HUES48 (cell line): ENCODE results near the gene DDX56.

ENCODE experiments used
- H3K27ac ChIP-seq: one replicate; pipeline ENCODE4 v1.7.0; 2013; ENCODE audit warnings: low read depth, low read length, inconsistent platforms
- H3K27me3 ChIP-seq: 2 replicates; pipeline ENCODE4 v1.6.1; 2013; ENCODE audit warnings: mild to moderate bottlenecking, low read length; ENCODE audit not compliant: control insufficient read depth, insufficient read depth
- H3K36me3 ChIP-seq: 2 replicates; pipeline ENCODE4 v1.6.1; 2013; ENCODE audit warnings: low read length; ENCODE audit not compliant: control insufficient read depth, insufficient read depth
- H3K4me1 ChIP-seq: 2 replicates; pipeline ENCODE4 v1.6.1; 2013; ENCODE audit warnings: mild to moderate bottlenecking, low read length; ENCODE audit not compliant: control insufficient read depth, insufficient read depth
- H3K4me3 ChIP-seq: 2 replicates; pipeline ENCODE4 v1.5.1; 2013; ENCODE audit warnings: mild to moderate bottlenecking, low read depth, low read length
- H3K9ac ChIP-seq: 2 replicates; pipeline ENCODE4 v1.6.1; 2013; ENCODE audit warnings: mild to moderate bottlenecking, low read depth, low read length, moderate library complexity
- H3K9me3 ChIP-seq: 2 replicates; pipeline ENCODE4 v1.6.1; 2013; ENCODE audit warnings: low read length; ENCODE audit not compliant: control insufficient read depth, insufficient read depth

The DDX56 gene

GRCh38 chr7:44541028-44541869, 32.5 kb downstream of the DDX56 start, which contains the start of gene NPC1L1:
Gene NPC1L1 (minus strand): TSS chr7:44541330. CDS start chr7:44541259, 71 bp downstream.
- Histone ChIP-seq H3K27me3 (no peaks in the 10 kb centered on the region), H3K27ac (peak within 1 kb of the TSS; percentile 66), H3K9ac (no peak within 1 kb of the TSS), H3K4me3 (no peak within 1 kb of the TSS), H3K36me3 (no peaks in the 10 kb centered on the region), H3K4me1 (no peaks in the 10 kb centered on the region), H3K9me3 (no peaks in the 10 kb centered on the region)

- Histone ChIP-seq H3K27ac (no peak overlapping the region), H3K27me3 (no peaks in the 10 kb centered on the region), H3K9me3 (no peaks in the 10 kb centered on the region), H3K4me1 (no peaks in the 10 kb centered on the region), H3K36me3 (no peaks in the 10 kb centered on the region), H3K9ac (no peak overlapping the region), H3K4me3 (no peak overlapping the region)
Observed at GRCh38 chr7:44540592-44541027, 33.1 kb downstream of the DDX56 start.

GRCh38 chr7:44539669-44540506, 33.8 kb downstream of the DDX56 start:
- no peak overlapping the region for H3K9ac ChIP-seq
- H3K4me1 ChIP-seq = no peaks in the 10 kb centered on the region
- H3K27ac ChIP-seq = no peak overlapping the region
- no peaks in the 10 kb centered on the region for H3K9me3 ChIP-seq
- H3K4me3 ChIP-seq = no peak overlapping the region
- H3K36me3 ChIP-seq = no peaks in the 10 kb centered on the region
- H3K27me3 ChIP-seq = no peaks in the 10 kb centered on the region

- Histone ChIP-seq H3K4me1 (no peaks in the 10 kb centered on the region), H3K27me3 (no peaks in the 10 kb centered on the region), H3K27ac (no peak overlapping the region), H3K9ac (no peak overlapping the region), H3K36me3 (no peaks in the 10 kb centered on the region), H3K9me3 (no peaks in the 10 kb centered on the region), H3K4me3 (no peak overlapping the region)
Observed at GRCh38 chr7:44538798-44539668, 34.7 kb downstream of the DDX56 start.

GRCh38 chr7:44538093-44538797, 35.5 kb downstream of the DDX56 start:
- Histone ChIP-seq H3K4me3 (no peak overlapping the region), H3K9me3 (no peaks in the 10 kb centered on the region), H3K4me1 (no peaks in the 10 kb centered on the region), H3K36me3 (no peaks in the 10 kb centered on the region), H3K9ac (no peak overlapping the region), H3K27ac (no peak overlapping the region), H3K27me3 (no peaks in the 10 kb centered on the region)

- Histone ChIP-seq H3K36me3 (no peaks in the 10 kb centered on the region), H3K27me3 (no peaks in the 10 kb centered on the region), H3K27ac (no peak overlapping the region), H3K9ac (no peak overlapping the region), H3K9me3 (no peaks in the 10 kb centered on the region), H3K4me3 (no peak overlapping the region), H3K4me1 (no peaks in the 10 kb centered on the region)
Observed at GRCh38 chr7:44537442-44537841, 36.3 kb downstream of the DDX56 start.

- Histone ChIP-seq H3K4me1 (no peaks in the 10 kb centered on the region), H3K27me3 (no peaks in the 10 kb centered on the region), H3K4me3 (no peak overlapping the region)
Observed at GRCh38 chr7:44536090-44536489, 37.6 kb downstream of the DDX56 start.

GRCh38 chr7:44535348-44536064, 38.2 kb downstream of the DDX56 start:
- Histone ChIP-seq H3K4me1 (no peaks in the 10 kb centered on the region), H3K9me3 (no peaks in the 10 kb centered on the region)

More at GRCh38 chr7:44536090-44536489, 37.6 kb downstream of the DDX56 start:
- Histone ChIP-seq H3K27ac (no peak overlapping the region), H3K9me3 (no peaks in the 10 kb centered on the region), H3K36me3 (no peaks in the 10 kb centered on the region), H3K9ac (no peak overlapping the region)

GRCh38 chr7:44534501-44534900, 39.2 kb downstream of the DDX56 start:
- no peak overlapping the region for H3K9ac ChIP-seq
- no peaks in the 10 kb centered on the region for H3K36me3 ChIP-seq
- H3K9me3 ChIP-seq = no peaks in the 10 kb centered on the region
- H3K4me3 ChIP-seq = no peak overlapping the region
- H3K27ac ChIP-seq = no peak overlapping the region
- no peaks in the 10 kb centered on the region for H3K27me3 ChIP-seq
- no peaks in the 10 kb centered on the region for H3K4me1 ChIP-seq

More at GRCh38 chr7:44535348-44536064, 38.2 kb downstream of the DDX56 start:
- Histone ChIP-seq H3K9ac (no peak overlapping the region), H3K4me3 (no peak overlapping the region), H3K27ac (no peak overlapping the region), H3K36me3 (no peaks in the 10 kb centered on the region), H3K27me3 (no peaks in the 10 kb centered on the region)
